ENCODE measurements around the gene DGKG.

- TF ChIP-seq CTCF (IDR thresholded peaks at IDR 0.05) (no peak), POLR2A (IDR thresholded peaks at IDR 0.05) (no peak)
Measured at GRCh38 chr3:186221760-186222378, 140.2 kb downstream of the DGKG start.
